NOMO-1 (cell line): ENCODE measurements around the gene DAGLB.
A peak's percentile ranks its signal among the peaks of the same experiment; 100 is the strongest.
"Not testable (repeated sequence)": the region's sequence is repeated elsewhere in the genome, so short reads cannot be mapped to it uniquely, and the experiment has no call there.

Experiments
- DNase-seq, 2 experiments: peaks; one replicate each; lab custom pipeline; 2025; ENCODE audit not compliant: unreplicated experiment in 2 of 2; lab: John Stamatoyannopoulos, UW

The DAGLB gene

GRCh38 chr7:6463609-6464008 is 15.9 kb upstream of the DAGLB start:
- DNase-seq, result not testable (repeated sequence)

- no peak for DNase-seq
Measured at GRCh38 chr7:6461946-6462550, 14.3 kb upstream of the DAGLB start.

GRCh38 chr7:6460990-6461584 is 13.3 kb upstream of the DAGLB start:
- no peak for DNase-seq

- DNase-seq, result no peak
Measured at GRCh38 chr7:6460303-6460702, 12.5 kb upstream of the DAGLB start.

DNA sequence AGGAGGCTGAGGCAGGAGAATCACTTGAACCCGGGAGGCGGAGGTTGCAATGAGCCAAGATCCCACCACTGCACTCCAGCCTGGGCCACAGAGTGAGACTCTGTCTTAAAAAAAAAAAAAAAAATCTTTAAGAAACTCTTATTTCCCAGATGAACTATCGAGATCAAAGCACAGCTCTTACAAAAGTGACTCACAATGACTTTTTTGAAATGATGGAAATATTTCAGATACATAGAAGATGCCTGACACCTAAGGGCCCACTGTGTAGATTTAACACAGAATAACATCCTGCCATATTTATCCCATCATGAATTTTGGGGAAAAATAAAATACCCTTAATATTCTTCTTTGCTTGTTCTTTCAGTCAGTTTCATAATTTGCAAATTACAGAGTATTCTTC is 10.9 kb upstream of the DAGLB start:
- DNase-seq, result not testable (repeated sequence)

DNA sequence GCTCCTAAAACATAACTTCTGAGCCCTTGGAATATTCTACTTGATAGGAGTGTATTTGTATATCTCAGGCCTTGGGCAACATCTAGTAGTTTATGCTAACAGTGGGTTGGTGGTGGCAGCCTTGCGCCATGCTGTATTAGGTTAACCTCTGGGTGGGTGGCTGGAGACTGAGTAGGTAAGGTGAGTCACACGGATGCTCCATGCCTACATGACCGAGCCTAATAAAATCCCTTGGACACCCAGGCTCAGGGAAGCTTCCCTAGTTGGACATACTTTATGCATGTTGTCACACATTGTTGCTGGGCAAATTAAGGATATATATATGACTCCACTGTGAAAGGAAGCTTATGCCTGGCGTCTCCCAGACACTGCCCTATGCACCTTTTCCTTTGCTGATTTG is 6.0 kb upstream of the DAGLB start:
- no peak for DNase-seq

GRCh38 chr7:6451224-6451705 is 3.5 kb upstream of the DAGLB start:
- no peak for DNase-seq

DNA sequence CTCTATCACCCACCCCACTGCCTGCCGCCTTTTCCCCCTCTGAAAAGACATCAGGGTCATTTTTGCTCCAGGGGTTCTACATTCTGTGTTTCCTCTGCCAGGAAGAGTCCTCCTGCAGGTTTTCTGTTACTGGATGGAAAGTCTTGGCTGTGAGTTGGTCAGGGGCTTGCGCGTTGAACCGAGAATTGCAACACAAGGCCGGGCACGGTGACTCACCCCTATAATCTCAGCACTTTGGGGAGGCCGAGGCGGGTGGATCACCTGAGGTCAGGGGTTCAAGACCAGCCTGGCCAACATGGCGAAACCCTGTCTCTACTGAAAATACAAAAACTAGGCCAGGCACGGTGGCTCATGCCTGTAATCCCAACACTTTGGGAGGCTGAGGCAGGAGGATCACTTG is 2.8 kb upstream of the DAGLB start:
- not testable (repeated sequence) for DNase-seq

- DNase-seq, result not testable (repeated sequence)
Measured at GRCh38 chr7:6449884-6450283, 2.1 kb upstream of the DAGLB start.

- DNase-seq, result no peak
Measured at GRCh38 chr7:6448943-6449543, 1.3 kb upstream of the DAGLB start.

- DNase-seq, result peak; percentile 87 to 88
Measured at GRCh38 chr7:6446838-6447580, 745 bp downstream of the DAGLB start.

DNA sequence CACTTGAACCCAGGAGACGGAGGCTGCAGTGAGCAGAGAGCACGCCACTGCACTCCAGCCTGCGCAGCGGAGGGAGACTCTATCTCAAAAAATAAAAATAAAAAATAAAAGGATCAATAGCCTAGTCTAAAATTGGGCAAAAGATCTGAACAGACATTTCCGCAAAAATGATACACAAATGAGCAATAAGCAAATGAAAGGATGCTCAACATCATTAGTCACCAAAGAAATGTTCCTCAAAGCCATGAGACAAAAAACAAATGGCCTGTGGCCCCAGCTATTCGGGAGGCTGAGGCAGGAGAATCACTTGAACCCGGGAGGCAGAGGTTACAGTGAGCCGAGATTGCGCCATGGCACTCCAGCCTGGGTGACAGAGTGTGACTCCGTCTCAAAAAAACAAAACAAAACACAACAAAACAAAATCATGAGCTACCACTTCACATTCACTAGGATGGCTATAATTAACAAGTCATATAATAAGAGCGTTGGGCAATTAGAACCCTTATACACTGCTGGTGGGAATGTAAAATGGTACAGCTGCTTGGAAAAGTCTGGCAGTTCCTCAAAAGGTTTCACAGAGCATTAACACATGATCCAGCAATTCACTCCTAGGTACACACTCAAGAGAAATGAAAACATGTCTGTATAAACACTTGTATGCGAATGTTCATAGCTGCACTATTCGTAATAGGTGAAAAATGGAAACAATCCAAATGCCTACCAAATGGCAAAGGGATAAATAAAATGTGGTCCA is 3.1 kb downstream of the DAGLB start:
- no peak for DNase-seq

DNA sequence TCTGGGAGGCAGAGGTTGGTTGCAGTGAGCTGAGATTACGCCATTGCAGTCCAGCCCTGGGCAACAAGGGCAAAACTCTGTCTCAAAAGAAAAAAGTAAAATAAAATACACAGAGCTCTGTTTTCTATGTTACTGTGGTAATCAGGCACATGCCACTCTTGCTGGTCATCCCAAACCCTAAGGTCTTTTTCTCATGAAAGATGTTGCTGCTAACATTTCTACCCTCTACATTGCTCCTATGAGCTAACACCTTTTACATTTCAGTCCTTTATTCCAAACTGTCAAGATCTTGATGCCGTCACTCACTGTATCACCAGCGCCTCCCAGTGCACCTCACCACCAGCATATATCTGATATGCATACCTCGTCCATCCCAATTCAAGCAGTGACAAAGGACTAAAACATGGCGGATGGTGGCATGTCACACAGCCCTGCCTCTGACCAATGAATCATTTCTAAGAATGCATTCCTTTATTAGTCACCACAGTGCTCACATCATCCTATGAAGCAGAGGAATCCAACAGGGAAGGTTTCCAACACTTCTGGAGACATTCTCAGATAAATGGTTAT is 4.3 kb downstream of the DAGLB start:
- DNase-seq, result no peak

DNA sequence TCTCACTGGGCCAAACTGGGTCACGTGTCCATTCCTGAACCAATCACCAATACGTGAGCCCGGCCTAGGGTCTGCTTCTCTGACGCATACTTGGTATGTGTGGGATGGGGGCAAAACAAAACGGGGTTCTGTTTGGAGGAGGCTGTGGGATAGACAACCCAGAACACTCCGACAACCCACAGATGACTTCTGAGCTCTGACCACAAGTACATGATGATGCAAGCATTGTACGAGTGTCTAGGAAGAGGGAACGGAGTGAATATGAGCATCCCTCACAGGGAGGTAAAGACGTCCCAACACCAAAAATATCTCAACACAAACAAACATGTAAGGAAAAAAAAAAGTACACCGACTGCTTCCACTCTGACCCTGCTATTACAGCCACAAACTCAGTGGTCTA is 5.6 kb downstream of the DAGLB start:
- DNase-seq, result no peak

- no peak for DNase-seq
Measured at GRCh38 chr7:6440381-6440780, 7.4 kb downstream of the DAGLB start.

- DNase-seq, result no peak
Measured at GRCh38 chr7:6438427-6438826, 9.3 kb downstream of the DAGLB start.

GRCh38 chr7:6437251-6437650 is 10.5 kb downstream of the DAGLB start:
- DNase-seq, result no peak

DNA sequence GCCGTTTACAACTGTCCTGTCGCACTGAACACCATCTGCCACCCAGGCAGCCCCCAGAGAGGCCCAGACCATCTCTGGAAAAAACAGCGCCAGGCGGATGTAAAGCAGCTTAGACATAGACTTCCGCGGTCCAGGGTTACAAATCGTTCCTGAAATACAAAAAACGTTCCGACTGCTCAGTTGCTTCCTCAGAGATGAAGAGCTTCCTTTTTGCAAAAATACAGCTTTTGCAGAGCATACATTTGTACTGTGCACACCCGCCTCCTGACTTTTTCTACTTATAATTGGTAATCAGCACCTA is 11.4 kb downstream of the DAGLB start:
- DNase-seq, result peak; percentile 88 to 89

GRCh38 chr7:6435486-6436384 is 12.0 kb downstream of the DAGLB start:
- peak; percentile 93 to 97 for DNase-seq
